HepG2 (cell line): ENCODE measurements around the gene LRRC42. TPM values are rescaled to one million over a fixed set of nuclear protein-coding genes. Genes with fewer than 3 reads are reported as not detected.

Experiments used
- ATAC-seq: fragments of 200-7000 bp; cut with Tn5 transposase; 3 replicates; pipeline ENCODE4 v1.9.1; 2020; ENCODE audit warnings: mild to moderate bottlenecking, moderate library complexity
- BruUV-seq: library from RNA; stranded (reverse); fragments of 400-500 nt; replicated peaks from 2 replicates; lab custom pipeline; 2021; lab: Mats Ljungman, UMichigan
- CTCF ChIA-PET: fragments of 300-600 bp; formaldehyde crosslinking; extraction: SDS; loops from one replicate; lab custom pipeline; 2021; ENCODE audit warnings: low total read pairs, inconsistent platforms, low intra/inter-chr PET ratio; lab: Yijun Ruan, JAX
- POLR2A ChIA-PET: fragments of 350-600 bp; sonication (Branson Sonifier 250); formaldehyde crosslinking; loops from one replicate; lab custom pipeline; 2020; ENCODE audit warnings: antibody characterized with exemption, inconsistent platforms; lab: Yijun Ruan, JAX
- DNase-seq: peaks from one replicate; pipeline ENCODE4 v3.0.0-alpha.2; 2015; ENCODE audit warnings: low spot score
- FAIRE-seq: peaks from 3 replicates; lab custom pipeline; 2011; peaks lifted over from hg19 to GRCh38; lab: Jason Lieb, UNC
- H2AFZ ChIP-seq: one replicate; pipeline ENCODE4 v1.6.1; 2011; ENCODE audit warnings: low read length, inconsistent platforms
- H3K27ac ChIP-seq: fragments of 300-600 bp; 3 replicates; pipeline ENCODE4 v1.8.0; 2011; ENCODE audit warnings: mixed run types, mild to moderate bottlenecking, mixed read lengths, low read length, inconsistent platforms; ENCODE audit not compliant: insufficient read depth; ENCODE audit errors: extremely low read length
- H3K27me3 ChIP-seq, 2 experiments: fragments of 200-600 bp in 1 of 2; 2 replicates in 1 of 2; 3 replicates in 1 of 2; pipeline versions ENCODE4 v1.6.0 to v1.8.0; 2011; ENCODE audit warnings: low read length in 2 of 2, mild to moderate bottlenecking in 2 of 2, moderate library complexity in 2 of 2, inconsistent platforms in 1 of 2; ENCODE audit not compliant: insufficient read depth in 2 of 2, control insufficient read depth in 1 of 2
- H3K36me3 ChIP-seq, 2 experiments: fragments of 200-600 bp in 1 of 2; replicated peaks in 1 of 2; 2 replicates in 1 of 2; 3 replicates in 1 of 2; pipeline versions ENCODE4 v1.5.1 to v1.8.0; 2011; ENCODE audit warnings: low read length in 2 of 2, inconsistent platforms in 1 of 2; ENCODE audit not compliant: insufficient read depth in 2 of 2, control insufficient read depth in 1 of 2
- H3K4me1 ChIP-seq: 2 replicates; pipeline ENCODE4 v1.5.1; 2012; ENCODE audit warnings: low read length, inconsistent platforms; ENCODE audit not compliant: insufficient read depth
- H3K4me2 ChIP-seq: 2 replicates; pipeline ENCODE4 v1.6.0; 2011; ENCODE audit warnings: low read depth, low read length, inconsistent platforms
- H3K4me3 ChIP-seq, 3 experiments: fragments of 200-600 bp in 1 of 3; sonication (generic), shearing (Covaris generic) in 1 of 3; replicated peaks in 1 of 3; 2 replicates each; pipeline ENCODE4 v1.5.1; 2011 to 2016; ENCODE audit warnings: low read length in 3 of 3, inconsistent platforms in 2 of 3, low read depth in 2 of 3, mild to moderate bottlenecking in 2 of 3, control low read depth in 1 of 3, mixed read lengths in 1 of 3; ENCODE audit not compliant: insufficient read depth in 1 of 3
- H3K79me2 ChIP-seq: one replicate; pipeline ENCODE4 v1.6.1; 2011; ENCODE audit warnings: low read length, inconsistent platforms; ENCODE audit not compliant: insufficient read depth
- H3K9ac ChIP-seq: 2 replicates; pipeline ENCODE4 v1.6.0; 2011; ENCODE audit warnings: mild to moderate bottlenecking, low read depth, low read length, inconsistent platforms; ENCODE audit not compliant: insufficient read depth
- H3K9me3 ChIP-seq: 2 replicates; pipeline ENCODE4 v1.5.1; 2012; ENCODE audit warnings: mild to moderate bottlenecking, low read length
- H4K20me1 ChIP-seq: 2 replicates; pipeline ENCODE4 v1.6.0; 2011; ENCODE audit warnings: inconsistent platforms, mild to moderate bottlenecking, low read length, moderate library complexity; ENCODE audit not compliant: insufficient read depth
- CTCF ChIP-seq: sonication (generic); formaldehyde crosslinking; IDR thresholded peaks from 2 replicates; pipeline ENCODE4 v1.5.0; 2020; ENCODE audit warnings: mild to moderate bottlenecking, missing genetic modification reagents, moderate library complexity
- ELF3 ChIP-seq: IDR thresholded peaks from 2 replicates; pipeline ENCODE4 v1.6.1; 2016; ENCODE audit warnings: missing genetic modification reagents, missing compliant biosample characterization
- FOSL2 ChIP-seq: sonication (generic); formaldehyde crosslinking; IDR thresholded peaks from 2 replicates; pipeline ENCODE4 v1.4.0; 2020; ENCODE audit warnings: missing genetic modification reagents
- IRF2 ChIP-seq: IDR thresholded peaks from 2 replicates; pipeline ENCODE4 v1.6.1; 2018; ENCODE audit warnings: missing genetic modification reagents, missing compliant biosample characterization
- LBX2 ChIP-seq: sonication (generic); formaldehyde crosslinking; IDR thresholded peaks from 2 replicates; pipeline ENCODE4 v1.5.0; 2020; ENCODE audit warnings: missing genetic modification reagents, mild to moderate bottlenecking, borderline replicate concordance
- ZGPAT ChIP-seq: IDR thresholded peaks from 2 replicates; pipeline ENCODE4 v1.6.1; 2016; ENCODE audit warnings: mild to moderate bottlenecking
- ZIK1 ChIP-seq: sonication (generic); formaldehyde crosslinking; IDR thresholded peaks from 2 replicates; pipeline ENCODE4 v1.5.0; 2020; ENCODE audit warnings: mild to moderate bottlenecking, low read depth, missing genetic modification reagents, borderline replicate concordance
- ZNF12 ChIP-seq: sonication (generic); formaldehyde crosslinking; IDR thresholded peaks from 2 replicates; pipeline ENCODE4 v1.5.0; 2020; ENCODE audit warnings: missing genetic modification reagents
- ZNF205 ChIP-seq: IDR thresholded peaks from 2 replicates; pipeline ENCODE4 v1.6.1; 2018; ENCODE audit warnings: missing biosample characterization, missing genetic modification reagents
- ZNF292 ChIP-seq: sonication (generic); formaldehyde crosslinking; IDR thresholded peaks from 2 replicates; pipeline ENCODE4 v1.8.1; 2022; ENCODE audit warnings: mild to moderate bottlenecking, low read depth, missing genetic modification reagents, borderline replicate concordance
- ZNF331 ChIP-seq: sonication (generic); formaldehyde crosslinking; IDR thresholded peaks from 2 replicates; pipeline ENCODE4 v1.4.0; 2020; ENCODE audit warnings: missing genetic modification reagents
- ZNF547 ChIP-seq: sonication (generic); formaldehyde crosslinking; IDR thresholded peaks from 2 replicates; pipeline ENCODE4 v1.5.1; 2020; ENCODE audit warnings: mild to moderate bottlenecking, missing genetic modification reagents
- ZNF687 ChIP-seq: sonication (generic); formaldehyde crosslinking; IDR thresholded peaks from 2 replicates; pipeline ENCODE4 v1.5.1; 2020; ENCODE audit warnings: mild to moderate bottlenecking, missing genetic modification reagents, moderate library complexity
- ZNF768 ChIP-seq: sonication (generic); formaldehyde crosslinking; IDR thresholded peaks from 2 replicates; pipeline ENCODE4 v1.4.0; 2020; ENCODE audit warnings: missing genetic modification reagents
- ZNF879 ChIP-seq: sonication (generic); formaldehyde crosslinking; IDR thresholded peaks from 2 replicates; pipeline ENCODE4 v1.8.1; 2023; ENCODE audit warnings: missing genetic modification reagents
- WGBS: methylation state at CpG from one replicate; pipeline ENCODE4 v1.1.6; 2017; ENCODE audit warnings: low lambda C conversion rate; 5-methylcytosine and 5-hydroxymethylcytosine counted together
- in situ Hi-C: cut with HindIII; loops from 2 replicates; pipeline ENCODE4 v1.10.0; 2017; ENCODE audit warnings: low pct_unique_long_range_greater_than_20kb; ENCODE audit not compliant: extremely low pct_ligation_motif_present
- intact Hi-C: fragments of 100-400 bp; cut with micrococcal nuclease; formaldehyde crosslinking; loops from one replicate; pipeline ENCODE4 v1.10.0; 2022; ENCODE audit not compliant: unreplicated experiment
- polyA plus RNA-seq, 8 experiments: library from polyadenylated mRNA; depleted of rRNA in 3 of 8; stranded (reverse) in 7 of 8; unstranded in 1 of 8; fragments of >200 nt; fragmentation: Illumina TruSeq in 4 of 8; extraction: Trizol in 4 of 8; gene quantifications; 2 replicates each; pipeline versions ENCODE4 v1.2.1 to v1.2.3, GENCODE V29; 2011 to 2016; ENCODE audit warnings: low read depth in 4 of 8, missing spikeins in 1 of 8, mixed read lengths in 1 of 8; ENCODE audit not compliant: insufficient read depth in 1 of 8
- total RNA-seq, 5 experiments: library from RNA; depleted of rRNA; stranded (reverse); fragments of >200 nt; fragmentation: Illumina TruSeq; extraction: Trizol; gene quantifications; 2 replicates each; pipeline ENCODE4 v1.2.3, GENCODE V29; 2016; ENCODE audit warnings: low read depth in 1 of 5

LRRC42 gene
- total and polyA plus RNA-seq, 2 of the 13 experiments (the other 11 are each of a cell fraction or from before 2014, with no cell fraction given): 30.6 to 43.6 TPM

- DNase-seq: peak; percentile 75
- in situ Hi-C loops (no loop called here), intact Hi-C loops (loop anchor here (1.0 to 5.0 kb wide), 3 partner anchors 35 to 89 kb away; partner anchors contain the start of genes TCEANC2 and TMEM59)
- ChIA-PET CTCF (interaction anchor here (1.6 to 1.8 kb wide), 2 partner anchors 78 to 89 kb away, joined by 6 to 12 read pairs; no protein-coding TSS in a partner anchor), POLR2A (interaction anchor here (1.1 to 1.6 kb wide), 9 partner anchors 10 to 415 kb away, joined by 3 to 12 read pairs (median 7); partner anchors contain the start of genes IFT25, LDLRAD1, TCEANC2 and TMEM59)
- ATAC-seq: peak; percentile 100
- FAIRE-seq: peak; percentile 30
- H4K20me1 ChIP-seq: no peaks in the 10 kb centered on the region
- no TSS peak for BruUV-seq
- no peak overlapping the region for H2AFZ ChIP-seq
- no peak overlapping the region for H3K9ac ChIP-seq
- 37% methylated on average over 3 of the region's 4 CpGs for WGBS
- no peaks in the 10 kb centered on the region for H3K79me2 ChIP-seq
- H3K27ac ChIP-seq: no peak overlapping the region
- no peak overlapping the region; a peak in 1 of 6 replicates for H3K4me3 ChIP-seq
- no peaks in the 10 kb centered on the region for H3K4me1 ChIP-seq
- H3K27me3 ChIP-seq: no peaks in the 10 kb centered on the region
- H3K9me3 ChIP-seq: no peaks in the 10 kb centered on the region
- H3K36me3 ChIP-seq: no peaks in the 10 kb centered on the region
- peak overlapping the region; percentile 52 for H3K4me2 ChIP-seq
- no peak for TF ChIP-seq ZNF768 (CRISPR knock-in tag)
- 0 out of 2 replicates have a peak, but pooled peaks have one; percentile 53 for TF ChIP-seq ZIK1 (CRISPR knock-in tag)
- TF ChIP-seq CTCF (CRISPR knock-in tag): peak; percentile 93
- peak; percentile 9; the same call in 1 of the 2 replicates for TF ChIP-seq ZNF687 (CRISPR knock-in tag)
- no peak for TF ChIP-seq ZNF879 (CRISPR knock-in tag)
- 0 out of 2 replicates have a peak, but pooled peaks have one; percentile 26 for TF ChIP-seq ZNF547
- peak; percentile 23; the same call in 1 of the 2 replicates for TF ChIP-seq ZNF292 (CRISPR knock-in tag)
- 0 out of 2 replicates have a peak, but pooled peaks have one; percentile 16 for TF ChIP-seq ELF3 (CRISPR knock-in tag)
- no peak for TF ChIP-seq ZNF12 (CRISPR knock-in tag)
- 0 out of 2 replicates have a peak, but pooled peaks have one; percentile 27 for TF ChIP-seq ZGPAT (CRISPR knock-in tag)
- TF ChIP-seq LBX2 (CRISPR knock-in tag): 0 out of 2 replicates have a peak, but pooled peaks have one; percentile 40
- peak; percentile 53 for TF ChIP-seq ZNF331 (CRISPR knock-in tag)
- TF ChIP-seq ZNF205 (CRISPR knock-in tag): 0 out of 2 replicates have a peak, but pooled peaks have one; percentile 24
- TF ChIP-seq FOSL2 (CRISPR knock-in tag): 0 out of 2 replicates have a peak, but pooled peaks have one; percentile 22
- 0 out of 2 replicates have a peak, but pooled peaks have one; percentile 51 for TF ChIP-seq IRF2 (CRISPR knock-in tag)
Measured at GRCh38 chr1:53992085-53992874, 46.1 kb downstream of the LRRC42 start.
